ENCODE data around the gene SOX6.

GRCh38 chr11:16059332-16059731, 297.0 kb downstream of the SOX6 start:
- TF ChIP-seq CTCF (IDR thresholded peaks at IDR 0.05): no peak
- no peak for TF ChIP-seq ZFX (IDR thresholded peaks at IDR 0.05; ENCODE audit: borderline replicate concordance)

Data from 22Rv1 (cell line).